H7 (cell line): Measurements from ENCODE around the gene MELK. TPM values are rescaled to one million over a fixed set of nuclear protein-coding genes. Genes with fewer than 3 reads are reported as not detected.
"Not testable (repeated sequence)": the region's sequence is repeated elsewhere in the genome, so short reads cannot be mapped to it uniquely, and the experiment has no call there.

ENCODE experiments used
- DNase-seq: peaks from one replicate; pipeline ENCODE4 v3.0.0; 2012
- H3K27me3 ChIP-seq: 2 replicates; pipeline ENCODE4 v1.6.0; 2011; ENCODE audit warnings: mild to moderate bottlenecking, low read length; ENCODE audit not compliant: control insufficient read depth, insufficient read depth
- H3K36me3 ChIP-seq: replicated peaks from 2 replicates; pipeline ENCODE4 v1.5.1; 2011; ENCODE audit warnings: low read length; ENCODE audit not compliant: control insufficient read depth, insufficient read depth
- H3K4me3 ChIP-seq: 2 replicates; pipeline ENCODE4 v1.5.1; 2011; ENCODE audit warnings: low read depth, mild to moderate bottlenecking, control low read depth, low read length, moderate library complexity; ENCODE audit not compliant: insufficient read depth
- total RNA-seq: library from RNA; depleted of rRNA; stranded (reverse); fragments of >200 nt; shearing (Covaris generic); gene quantifications from 2 replicates; pipeline ENCODE4 v1.2.3, GENCODE V29; 2014; rRNA removed

The MELK gene
- total RNA-seq: 65.2 and 71.4 TPM in 2 replicates

DNA sequence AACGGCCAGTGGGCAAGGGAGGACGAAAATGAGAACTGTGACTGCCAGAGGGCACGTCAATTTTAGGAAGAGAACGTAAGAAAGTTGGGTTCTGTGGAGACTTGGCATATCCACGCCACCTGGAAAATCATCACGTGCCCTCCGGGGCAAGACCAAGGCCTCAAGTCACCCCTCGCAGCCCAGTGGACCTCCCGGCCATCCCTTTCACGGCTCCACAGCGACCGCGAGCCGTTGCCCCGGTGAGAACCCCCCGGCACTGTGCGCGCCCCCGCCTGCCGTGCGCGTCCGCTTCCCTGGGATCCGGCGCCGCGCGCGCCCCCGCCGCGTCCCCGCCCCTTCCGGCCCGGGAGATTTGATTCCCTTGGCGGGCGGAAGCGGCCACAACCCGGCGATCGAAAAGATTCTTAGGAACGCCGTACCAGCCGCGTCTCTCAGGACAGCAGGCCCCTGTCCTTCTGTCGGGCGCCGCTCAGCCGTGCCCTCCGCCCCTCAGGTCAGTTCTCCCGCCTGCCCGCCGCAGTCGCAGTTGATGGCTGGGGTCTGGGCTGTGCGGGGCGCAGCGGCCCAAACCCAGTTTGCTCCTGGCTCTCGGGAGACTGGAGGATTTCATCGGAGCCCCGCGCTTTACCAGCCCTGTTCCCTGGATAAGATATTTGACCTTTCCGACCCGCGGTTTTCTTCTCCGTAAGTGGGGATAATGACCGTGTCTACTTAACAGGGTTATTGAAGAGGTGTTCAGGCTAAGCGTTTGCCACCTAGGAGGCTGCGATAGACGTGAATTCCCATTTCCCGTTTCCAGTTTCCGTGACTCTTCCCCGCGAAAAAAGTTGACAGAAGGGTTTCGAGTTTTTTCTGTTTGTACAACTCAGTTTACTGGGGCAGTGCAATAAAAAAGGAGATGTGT, at the start of gene MELK:
TSS of gene MELK (plus strand) at position 381 of the 904 bp plus-strand sequence. CDS start 8,787 bp downstream, outside the sequence.
- DNase-seq: peak; percentile 99
- Histone ChIP-seq H3K27me3 (no peaks in the 10 kb centered on the region), H3K4me3 (peak within 1 kb of the TSS; percentile 91), H3K36me3 (no peaks in the 10 kb centered on the region)

- Histone ChIP-seq H3K36me3 (no peaks in the 10 kb centered on the region), H3K27me3 (no peaks in the 10 kb centered on the region), H3K4me3 (no peak overlapping the region)
- DNase-seq: no peak
Observed at GRCh38 chr9:36530224-36530623, 42.5 kb upstream of the MELK start.

- no peak for DNase-seq
- H3K27me3 ChIP-seq: no peaks in the 10 kb centered on the region
- no peaks in the 10 kb centered on the region for H3K36me3 ChIP-seq
- no peak overlapping the region for H3K4me3 ChIP-seq
Observed at GRCh38 chr9:36532353-36532752, 40.3 kb upstream of the MELK start.

GRCh38 chr9:36533726-36534125, 39.0 kb upstream of the MELK start:
- not testable (repeated sequence) for H3K27me3 ChIP-seq, DNase-seq, H3K36me3 ChIP-seq, H3K4me3 ChIP-seq

DNA sequence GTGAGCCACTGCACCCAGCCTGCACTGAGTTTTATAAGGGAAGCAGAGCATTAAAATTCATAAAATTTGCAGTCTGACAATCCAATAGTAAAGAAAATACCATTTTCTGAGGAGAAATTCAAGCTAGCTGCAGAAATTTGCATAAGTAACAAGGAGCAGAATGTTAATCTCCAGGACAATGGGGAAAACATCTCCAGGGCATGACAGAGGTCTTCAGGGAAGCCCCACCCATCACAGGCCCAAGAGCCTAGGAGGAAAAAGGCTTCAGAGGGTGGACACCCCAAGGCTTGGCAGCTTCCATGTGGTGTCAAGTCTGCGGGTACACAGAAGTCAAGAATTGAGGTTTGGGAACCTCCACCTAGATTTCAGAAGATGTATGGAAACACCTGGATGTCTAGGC, 37.6 kb upstream of the MELK start:
- H3K27me3 ChIP-seq: no peaks in the 10 kb centered on the region
- no peak overlapping the region for H3K4me3 ChIP-seq
- no peak for DNase-seq
- H3K36me3 ChIP-seq: no peaks in the 10 kb centered on the region

- DNase-seq: no peak
- no peaks in the 10 kb centered on the region for H3K27me3 ChIP-seq
- H3K36me3 ChIP-seq: no peaks in the 10 kb centered on the region
- H3K4me3 ChIP-seq: no peak overlapping the region
Observed at GRCh38 chr9:36537861-36538260, 34.8 kb upstream of the MELK start.

DNA sequence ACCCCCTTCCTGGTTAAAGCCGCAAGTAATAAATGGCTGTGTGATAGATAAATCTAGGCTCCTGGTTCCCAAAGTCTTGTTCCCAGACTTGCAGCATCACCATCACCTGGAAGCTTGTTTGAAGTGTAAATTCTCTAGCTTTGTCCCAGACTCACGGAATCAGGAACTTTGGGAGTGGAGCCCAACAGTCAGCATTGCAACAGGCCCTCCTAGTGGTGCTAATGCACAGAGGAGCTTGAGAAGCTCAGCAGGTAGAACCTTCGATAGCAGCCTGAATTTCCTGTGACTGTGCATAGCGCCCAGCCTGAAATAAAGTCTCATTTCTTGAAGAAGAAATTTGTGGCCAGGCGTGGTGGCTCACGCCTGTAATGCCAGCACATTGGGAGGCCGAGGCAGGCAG, 30.3 kb upstream of the MELK start:
- DNase-seq: peak; percentile 73
- Histone ChIP-seq H3K36me3 (no peaks in the 10 kb centered on the region), H3K27me3 (no peaks in the 10 kb centered on the region), H3K4me3 (no peak overlapping the region)

DNA sequence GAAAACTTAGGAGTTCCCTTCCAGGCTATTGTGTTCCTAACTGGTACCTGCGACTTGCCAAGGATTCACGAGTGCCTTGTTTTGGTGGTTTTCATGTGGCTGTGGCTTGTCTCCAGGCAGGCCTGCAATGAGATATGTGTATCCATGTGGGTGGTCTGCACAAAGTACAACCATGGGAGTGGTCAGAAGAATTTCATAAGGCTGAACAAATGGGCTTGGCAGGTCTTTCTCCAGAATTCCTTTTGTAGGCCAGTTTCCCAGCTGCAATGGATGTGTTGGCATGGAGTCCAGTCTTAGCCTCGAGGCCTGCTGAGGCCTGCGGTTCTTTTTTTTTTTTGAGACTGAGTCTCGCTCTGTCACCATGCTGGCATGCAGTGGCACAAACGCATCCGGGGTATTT, 28.8 kb upstream of the MELK start:
- no peaks in the 10 kb centered on the region for H3K27me3 ChIP-seq
- H3K4me3 ChIP-seq: no peak overlapping the region
- DNase-seq: no peak
- H3K36me3 ChIP-seq: no peaks in the 10 kb centered on the region

GRCh38 chr9:36547598-36547997, 25.1 kb upstream of the MELK start:
- Histone ChIP-seq H3K27me3 (no peaks in the 10 kb centered on the region), H3K4me3 (no peak overlapping the region), H3K36me3 (no peaks in the 10 kb centered on the region)
- DNase-seq: no peak

- no peak overlapping the region for H3K4me3 ChIP-seq
- DNase-seq: no peak
- H3K27me3 ChIP-seq: no peaks in the 10 kb centered on the region
- no peaks in the 10 kb centered on the region for H3K36me3 ChIP-seq
Observed at GRCh38 chr9:36548454-36548853, 24.2 kb upstream of the MELK start.

DNA sequence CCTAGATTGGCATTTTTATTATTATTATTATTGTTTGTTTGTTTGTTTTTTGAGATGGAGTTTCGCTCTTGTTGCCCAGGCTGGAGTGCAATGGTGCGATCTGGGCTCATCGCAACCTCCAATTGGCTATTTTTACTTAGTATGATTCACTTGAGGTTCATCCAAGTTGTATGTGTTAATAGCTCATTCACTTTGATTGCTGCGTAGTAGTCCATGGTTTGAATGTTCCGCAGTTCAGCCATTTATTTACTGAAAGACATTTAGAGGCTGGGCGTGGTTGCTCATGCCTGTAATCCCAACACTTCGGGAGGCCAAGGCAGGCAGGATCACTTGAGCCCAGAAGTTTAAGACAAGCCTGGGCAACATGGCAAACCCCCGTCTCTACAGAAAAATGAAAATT, 22.6 kb upstream of the MELK start:
- DNase-seq: no peak
- Histone ChIP-seq H3K27me3 (no peaks in the 10 kb centered on the region), H3K4me3 (no peak overlapping the region), H3K36me3 (no peaks in the 10 kb centered on the region)

- not testable (repeated sequence) for H3K4me3 ChIP-seq, DNase-seq, H3K27me3 ChIP-seq, H3K36me3 ChIP-seq
Observed at GRCh38 chr9:36550631-36551098, 22.0 kb upstream of the MELK start.

DNA sequence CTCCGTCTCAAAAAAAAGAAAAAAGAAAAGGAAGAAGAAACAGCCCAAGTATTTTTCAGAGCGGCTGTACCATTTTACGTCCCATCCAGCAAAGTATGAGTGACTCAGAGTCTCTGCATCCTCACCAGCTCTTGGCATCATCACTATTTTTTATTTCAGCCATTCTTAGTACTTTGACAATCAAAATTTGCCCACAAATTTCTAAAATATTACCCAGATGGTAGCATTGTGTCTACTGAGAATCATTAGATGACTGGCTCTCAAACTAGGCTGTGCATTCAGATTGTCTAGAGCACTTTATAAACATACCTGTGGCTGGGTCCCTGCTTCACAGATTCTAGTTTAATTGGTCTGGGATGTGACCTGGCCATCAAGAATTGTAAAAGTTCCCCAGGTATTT, 21.6 kb upstream of the MELK start:
- no peaks in the 10 kb centered on the region for H3K36me3 ChIP-seq
- DNase-seq: no peak
- H3K4me3 ChIP-seq: no peak overlapping the region
- H3K27me3 ChIP-seq: no peaks in the 10 kb centered on the region

DNA sequence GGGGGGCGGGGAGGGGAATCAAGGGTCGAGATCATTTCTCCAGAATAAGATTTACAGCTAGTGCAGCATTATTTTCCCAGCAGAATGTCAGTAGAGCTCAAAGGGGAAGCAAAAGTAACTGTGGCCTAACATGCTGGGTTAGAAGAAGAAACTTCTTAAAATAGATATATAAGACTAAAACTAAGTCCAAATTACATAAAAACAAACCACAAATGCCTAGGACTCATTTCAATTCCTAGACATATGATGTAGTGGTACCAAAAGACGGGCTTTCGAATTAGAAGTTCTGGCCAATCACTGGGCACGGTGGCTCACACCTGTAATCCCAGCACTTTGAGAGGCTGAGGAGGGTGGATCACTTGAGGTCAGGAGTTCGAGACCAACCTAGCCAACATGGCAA, 20.8 kb upstream of the MELK start:
- no peak for DNase-seq
- Histone ChIP-seq H3K36me3 (no peaks in the 10 kb centered on the region), H3K4me3 (no peak overlapping the region), H3K27me3 (no peaks in the 10 kb centered on the region)

DNA sequence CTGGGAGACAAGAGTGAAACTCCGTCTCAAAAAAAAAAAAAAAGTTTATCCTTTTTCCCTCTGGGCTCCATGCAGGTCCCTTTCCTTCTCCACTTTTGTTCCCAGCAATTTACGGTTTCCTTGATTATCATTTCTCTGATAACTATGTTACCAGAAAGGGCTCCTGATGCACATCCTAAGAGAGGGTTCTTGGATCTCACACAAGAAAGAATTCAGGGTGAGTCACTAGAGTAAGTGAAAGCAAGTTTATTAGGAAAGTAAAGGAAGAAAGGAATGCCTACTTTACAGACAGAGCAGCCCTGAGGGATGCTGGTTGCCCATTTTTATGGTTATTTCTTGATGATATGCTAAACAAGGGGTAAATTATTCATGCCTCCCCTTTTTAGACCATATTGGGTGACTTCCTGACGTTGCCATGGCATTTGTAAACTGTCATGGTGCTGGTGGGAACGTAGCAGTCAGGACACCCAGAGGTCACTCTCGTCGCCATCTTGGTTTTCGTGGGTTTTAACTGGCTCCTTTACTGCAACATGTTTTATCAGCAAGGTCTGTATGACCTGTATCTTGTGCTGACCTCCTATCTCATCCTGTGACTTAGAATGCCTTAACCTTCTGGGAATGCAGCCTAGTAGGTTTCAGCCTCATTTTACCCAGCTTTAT, 13.5 kb upstream of the MELK start:
- H3K36me3 ChIP-seq: no peaks in the 10 kb centered on the region
- H3K27me3 ChIP-seq: no peaks in the 10 kb centered on the region
- no peak for DNase-seq
- no peak overlapping the region for H3K4me3 ChIP-seq
